IPS-18c (cell line): Measurements from ENCODE around the gene GOLGA6D.
"Not testable (repeated sequence)": the region's sequence is repeated elsewhere in the genome, so short reads cannot be mapped to it uniquely, and the experiment has no call there.

ENCODE experiments used
- H3K4me3 ChIP-seq: 2 replicates; pipeline ENCODE4 v1.7.0; 2013; ENCODE audit warnings: low read depth, mild to moderate bottlenecking, low read length, moderate library complexity; ENCODE audit not compliant: insufficient read depth
- H3K9me3 ChIP-seq: one replicate; pipeline ENCODE4 v1.6.1; 2013; ENCODE audit warnings: mild to moderate bottlenecking, low read length, moderate library complexity; ENCODE audit not compliant: control insufficient read depth, insufficient read depth

Gene GOLGA6D

GRCh38 chr15:75282572-75282971 lies at the start of gene GOLGA6D:
Gene GOLGA6D, plus strand, starts transcription at chr15:75282835. Its CDS starts 41 bp downstream, at chr15:75282876.
- H3K4me3 ChIP-seq, H3K9me3 ChIP-seq: not testable (repeated sequence)

- peaks cover 2% of the 10 kb centered on the region for H3K9me3 ChIP-seq
- no peak overlapping the region for H3K4me3 ChIP-seq
Observed at GRCh38 chr15:75233504-75234190, 49.0 kb upstream of the GOLGA6D start.

DNA sequence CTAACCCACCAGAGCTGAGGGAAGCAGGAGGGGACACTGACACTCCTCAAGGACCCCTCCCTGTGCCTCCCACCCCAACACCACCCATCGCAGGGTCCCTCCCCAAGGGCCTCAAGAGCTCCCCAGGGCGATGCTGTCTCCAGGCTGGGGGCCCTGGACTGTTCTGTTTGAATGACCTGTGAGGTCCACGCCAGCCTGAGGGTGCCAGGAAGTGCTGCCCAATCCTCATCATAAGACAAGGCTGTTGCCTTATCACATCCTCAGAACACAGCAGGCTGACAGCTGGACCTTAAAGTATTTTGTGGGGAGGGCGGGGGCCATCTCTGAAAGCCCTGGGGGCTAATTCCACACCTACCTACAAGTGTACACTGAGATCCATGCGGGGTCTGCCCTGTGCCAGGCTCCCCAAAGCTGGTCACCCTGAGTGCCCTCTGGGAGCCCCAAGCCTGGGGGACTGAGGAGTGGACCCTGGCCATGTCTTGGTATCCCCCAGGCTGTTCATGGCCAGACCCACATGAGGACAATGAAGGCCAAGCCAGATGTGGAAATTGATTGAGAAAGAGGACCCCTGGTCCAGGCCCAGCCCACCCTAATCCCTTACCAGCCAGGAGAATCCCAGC lies 48.3 kb upstream of the GOLGA6D start:
- Histone ChIP-seq H3K4me3 (no peak overlapping the region), H3K9me3 (peaks cover 2% of the 10 kb centered on the region)

GRCh38 chr15:75235051-75235673 lies 47.5 kb upstream of the GOLGA6D start:
- Histone ChIP-seq H3K4me3 (no peak overlapping the region), H3K9me3 (peaks cover 2% of the 10 kb centered on the region)

- peaks cover 2% of the 10 kb centered on the region for H3K9me3 ChIP-seq
- H3K4me3 ChIP-seq = no peak overlapping the region
Observed at GRCh38 chr15:75235760-75236729, 46.6 kb upstream of the GOLGA6D start.

GRCh38 chr15:75237316-75237982 lies 45.2 kb upstream of the GOLGA6D start:
- Histone ChIP-seq H3K4me3 (no peak overlapping the region; the same call in 1 of the 2 replicates), H3K9me3 (peaks cover 2% of the 10 kb centered on the region)

- Histone ChIP-seq H3K9me3 (peaks cover 2% of the 10 kb centered on the region), H3K4me3 (no peak overlapping the region)
Observed at GRCh38 chr15:75238150-75238549, 44.5 kb upstream of the GOLGA6D start.

- not testable (repeated sequence) for H3K4me3 ChIP-seq, H3K9me3 ChIP-seq
Observed at GRCh38 chr15:75245741-75246140, 36.9 kb upstream of the GOLGA6D start.

- H3K4me3 ChIP-seq, H3K9me3 ChIP-seq: not testable (repeated sequence)
Observed at GRCh38 chr15:75248991-75249390, 33.6 kb upstream of the GOLGA6D start.

- H3K4me3 ChIP-seq = no peak overlapping the region
- no peaks in the 10 kb centered on the region for H3K9me3 ChIP-seq
Observed at GRCh38 chr15:75249726-75250125, 32.9 kb upstream of the GOLGA6D start.

DNA sequence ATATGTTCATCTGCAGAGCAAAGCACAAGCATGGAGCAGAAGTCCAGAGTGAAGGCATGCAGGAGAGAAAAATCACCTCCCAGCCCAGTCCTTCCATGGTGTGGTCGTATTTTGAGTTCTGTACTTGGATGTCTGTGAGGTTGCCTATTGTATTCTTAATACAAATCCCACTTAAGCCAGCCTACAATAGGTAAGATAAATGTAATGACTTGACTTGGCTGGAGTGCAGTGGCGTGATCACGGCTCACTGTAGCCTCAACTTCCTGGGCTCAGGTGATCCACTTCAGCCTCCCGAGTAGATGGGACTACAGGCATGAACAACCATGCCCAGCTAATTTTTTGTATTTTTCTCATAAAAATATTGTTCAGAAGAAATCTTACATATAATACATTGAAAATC lies 31.3 kb upstream of the GOLGA6D start:
- H3K4me3 ChIP-seq, H3K9me3 ChIP-seq: not testable (repeated sequence)

- H3K4me3 ChIP-seq, H3K9me3 ChIP-seq: not testable (repeated sequence)
Observed at GRCh38 chr15:75252285-75252684, 30.4 kb upstream of the GOLGA6D start.

- H3K4me3 ChIP-seq, H3K9me3 ChIP-seq: not testable (repeated sequence)
Observed at GRCh38 chr15:75258034-75258433, 24.6 kb upstream of the GOLGA6D start, which contains the start of gene GOLGA6C. Gene GOLGA6C, plus strand, starts transcription at chr15:75258334. Its CDS starts 265 bp downstream, at chr15:75258599.

GRCh38 chr15:75258620-75259343 lies 23.9 kb upstream of the GOLGA6D start:
- H3K9me3 ChIP-seq, H3K4me3 ChIP-seq: not testable (repeated sequence)

DNA sequence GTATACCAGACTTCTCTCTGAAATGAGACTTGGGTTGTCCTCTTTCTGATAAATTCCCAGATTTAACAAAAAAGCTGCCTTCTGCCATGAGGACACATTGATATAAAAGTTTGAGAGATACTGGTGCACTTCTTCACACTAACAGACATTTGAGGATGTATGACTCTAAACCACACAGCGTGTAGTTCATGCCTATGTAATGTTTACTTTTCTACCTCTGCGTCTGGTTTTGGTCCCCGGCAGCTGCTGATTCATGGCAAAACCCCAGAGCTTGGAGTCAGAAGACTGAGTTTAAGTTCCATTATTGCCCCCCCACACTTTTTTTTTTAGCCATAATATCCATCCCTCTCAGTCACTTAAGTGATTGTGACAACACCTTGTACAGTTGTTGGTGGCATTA lies 22.8 kb upstream of the GOLGA6D start:
- not testable (repeated sequence) for H3K4me3 ChIP-seq, H3K9me3 ChIP-seq

DNA sequence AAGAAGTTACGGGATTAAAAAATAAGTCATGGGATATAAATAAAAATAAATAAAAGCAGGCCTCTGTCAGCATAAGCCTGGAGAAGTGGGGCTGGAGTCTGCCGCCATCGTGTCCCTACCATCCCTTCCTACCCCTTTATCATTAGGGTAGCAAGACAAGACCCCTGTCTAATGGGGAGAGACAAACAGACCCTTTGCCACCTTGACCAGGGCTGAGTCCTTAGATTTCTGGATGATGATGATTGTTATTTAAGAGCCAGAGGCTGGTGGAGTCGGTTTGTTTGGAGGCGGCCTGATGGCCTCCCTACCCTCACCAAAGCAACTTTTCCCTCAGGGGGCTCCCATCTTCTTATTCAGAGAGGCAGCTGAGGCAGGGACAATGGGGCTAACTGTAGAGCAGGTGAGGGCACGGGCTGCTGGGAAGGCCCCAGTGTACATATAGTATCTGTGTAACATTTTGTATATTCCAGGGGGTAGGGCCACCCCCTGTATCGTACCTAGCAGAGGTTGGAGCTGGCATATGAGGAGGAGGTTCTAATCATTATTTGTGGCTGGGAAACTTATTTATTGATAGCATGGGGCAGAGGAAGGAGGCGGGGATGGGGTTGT lies 8.8 kb upstream of the GOLGA6D start:
- H3K9me3 ChIP-seq, H3K4me3 ChIP-seq: not testable (repeated sequence)
